Mesothelial cell of epicardium (in vitro differentiated cells): ENCODE measurements around the gene FAM161B. TPM values are rescaled to one million over a fixed set of nuclear protein-coding genes. Genes with fewer than 3 reads are reported as not detected.

Source experiments
- DNase-seq, 2 experiments: peaks; one replicate each; pipeline ENCODE4 v3.0.0; 2021; ENCODE audit warnings: low spot score in 2 of 2; ENCODE audit not compliant: unreplicated experiment in 2 of 2
- H3K27ac Mint-ChIP-seq: 2 replicates; pipeline ENCODE4 v1.8.0; 2021; ENCODE audit warnings: mixed read lengths
- H3K27me3 Mint-ChIP-seq: 2 replicates; pipeline ENCODE4 v1.8.0; 2021; ENCODE audit warnings: low read depth, mixed read lengths
- H3K36me3 Mint-ChIP-seq: 2 replicates; pipeline ENCODE4 v1.8.0; 2021; ENCODE audit warnings: mixed read lengths
- H3K4me1 Mint-ChIP-seq: 2 replicates; pipeline ENCODE4 v1.8.0; 2021; ENCODE audit warnings: mixed read lengths
- H3K4me3 Mint-ChIP-seq: 2 replicates; pipeline ENCODE4 v1.8.0; 2021; ENCODE audit warnings: mild to moderate bottlenecking, moderate library complexity, mixed read lengths
- H3K9me3 Mint-ChIP-seq: 2 replicates; pipeline ENCODE4 v1.8.0; 2021; ENCODE audit warnings: mixed read lengths
- CTCF ChIP-seq: fragments of 200-600 bp; sonication (generic); IDR thresholded peaks from one replicate; pipeline ENCODE4 v1.5.0; 2021; ENCODE audit warnings: antibody characterized with exemption; ENCODE audit not compliant: unreplicated experiment
- total RNA-seq: library from RNA; stranded (reverse); gene quantifications from 3 replicates; pipeline ENCODE4 v1.2.1, GENCODE V29; 2021

Gene FAM161B
- total RNA-seq, 1 donor from 2014 or later = 5.3 TPM

GRCh38 chr14:73886449-73887317 is 63.2 kb downstream of the FAM161B start, which contains the start of gene ZNF410:
TSS of gene ZNF410 (plus strand) at chr14:73886859. CDS start at chr14:73892176, 5,317 bp downstream.
- Mint-ChIP-seq H3K27ac (peak within 1 kb of the TSS; percentile 99), H3K4me1 (peaks cover 37% of the 10 kb centered on the region)

GRCh38 chr14:73884438-73885190 is 65.3 kb downstream of the FAM161B start:
- no peaks in the 10 kb centered on the region for H3K9me3 Mint-ChIP-seq
- DNase-seq = no peak
- H3K36me3 Mint-ChIP-seq = peaks cover 2% of the 10 kb centered on the region
- no peaks in the 10 kb centered on the region for H3K27me3 Mint-ChIP-seq
- TF ChIP-seq CTCF = no peak
- H3K27ac Mint-ChIP-seq = peak overlapping the region; percentile 85
- peaks cover 37% of the 10 kb centered on the region for H3K4me1 Mint-ChIP-seq
- H3K4me3 Mint-ChIP-seq = peak overlapping the region; percentile 95

More at GRCh38 chr14:73886449-73887317, 63.2 kb downstream of the FAM161B start, which contains the start of gene ZNF410:
- no peak for TF ChIP-seq CTCF
- peaks cover 2% of the 10 kb centered on the region for H3K36me3 Mint-ChIP-seq
- peak within 1 kb of the TSS; percentile 95 for H3K4me3 Mint-ChIP-seq
- DNase-seq = peak; percentile 79 to 87
- H3K27me3 Mint-ChIP-seq = no peaks in the 10 kb centered on the region
- no peaks in the 10 kb centered on the region for H3K9me3 Mint-ChIP-seq

Other genes starting within 250 kb of the FAM161B start
- 46.4 to 48.6 TPM (median 47.7 TPM) in 3 replicates for gene PNMA1, start 235.7 kb downstream of the FAM161B start, total RNA-seq
- gene PTGR2, start 98.3 kb downstream of the FAM161B start, total RNA-seq = 12.4 to 14.5 TPM (median 14.0 TPM) in 3 replicates
- gene ZNF410, start 63.2 kb downstream of the FAM161B start, total RNA-seq = 49.6 to 53.7 TPM (median 51.7 TPM) in 3 replicates
- 19.3 to 23.9 TPM (median 20.9 TPM) in 3 replicates for gene COQ6, start 208 bp upstream of the FAM161B start, total RNA-seq
- gene ENTPD5, start 69.2 kb upstream of the FAM161B start, total RNA-seq = 16.2 to 17.8 TPM (median 16.9 TPM) in 3 replicates
- 6.6 to 8.4 TPM (median 7.1 TPM) in 3 replicates for gene BBOF1, start 69.3 kb upstream of the FAM161B start, total RNA-seq
- 16.8 to 17.2 TPM (median 17.2 TPM) in 3 replicates for gene ALDH6A1, start 134.4 kb upstream of the FAM161B start, total RNA-seq
- 11.4 to 12.4 TPM (median 12.1 TPM) in 3 replicates for gene LIN52, start 134.9 kb upstream of the FAM161B start, total RNA-seq